HG02970 (cell line): Measurements from ENCODE around the gene TNFAIP6.
"Not testable (repeated sequence)": the region's sequence is repeated elsewhere in the genome, so short reads cannot be mapped to it uniquely, and the experiment has no call there.

Experiments
- ATAC-seq: cut with Tn5 transposase; IDR thresholded peaks from one replicate; pipeline ENCODE4 v1.9.1; 2021; ENCODE audit warnings: mild to moderate bottlenecking, moderate library complexity, moderate number of reproducible peaks; ENCODE audit not compliant: unreplicated experiment, low FRiP score

The TNFAIP6 gene

DNA sequence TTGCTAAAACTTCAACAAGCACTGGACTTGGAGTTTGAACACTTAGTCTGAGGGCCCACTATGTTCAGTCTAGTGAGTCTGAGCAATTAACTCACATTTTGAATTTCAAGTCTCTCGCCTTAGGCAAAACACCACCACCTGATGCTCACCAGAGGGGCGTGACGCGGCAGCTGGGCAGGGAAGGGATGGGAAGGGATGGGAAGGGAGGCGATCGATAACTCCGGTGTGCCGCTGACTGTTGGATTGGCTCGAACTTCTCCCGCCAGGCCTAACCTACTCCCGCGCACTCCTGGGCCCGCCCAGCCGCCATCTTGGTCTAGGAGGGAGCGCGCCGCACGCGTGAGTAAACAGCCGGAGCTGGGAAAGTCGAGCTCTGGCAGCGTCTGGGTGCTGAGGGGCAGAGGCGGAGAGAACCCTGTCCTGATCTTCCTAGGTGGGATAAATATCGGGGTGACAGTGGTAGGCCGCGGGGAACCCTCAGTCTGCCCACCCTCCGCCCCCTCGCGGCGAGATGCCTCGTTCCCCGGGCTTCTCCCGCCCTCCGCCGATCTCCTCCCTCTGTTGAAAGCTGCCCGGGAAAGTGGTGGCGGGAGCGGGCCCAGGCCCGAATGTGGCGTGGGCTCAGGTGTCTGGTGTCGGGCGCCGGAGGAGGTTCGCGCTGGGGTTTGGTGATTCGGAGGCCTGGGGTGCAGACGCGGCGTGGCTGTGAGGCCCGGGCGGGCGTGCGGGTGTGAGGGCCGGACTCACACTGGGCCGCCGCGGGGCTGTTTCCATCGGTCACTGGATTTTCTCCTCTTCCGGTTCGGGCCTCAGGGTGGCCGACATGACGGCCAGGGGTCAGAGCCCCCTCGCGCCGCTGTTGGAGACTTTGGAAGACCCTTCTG lies 52.5 kb downstream of the TNFAIP6 start, which contains the start of gene RIF1:
Gene RIF1, plus strand, starts transcription at position 302 of the 884 bp plus-strand sequence. Its CDS starts 522 bp downstream, at position 824.
- peak; percentile 92 for ATAC-seq

DNA sequence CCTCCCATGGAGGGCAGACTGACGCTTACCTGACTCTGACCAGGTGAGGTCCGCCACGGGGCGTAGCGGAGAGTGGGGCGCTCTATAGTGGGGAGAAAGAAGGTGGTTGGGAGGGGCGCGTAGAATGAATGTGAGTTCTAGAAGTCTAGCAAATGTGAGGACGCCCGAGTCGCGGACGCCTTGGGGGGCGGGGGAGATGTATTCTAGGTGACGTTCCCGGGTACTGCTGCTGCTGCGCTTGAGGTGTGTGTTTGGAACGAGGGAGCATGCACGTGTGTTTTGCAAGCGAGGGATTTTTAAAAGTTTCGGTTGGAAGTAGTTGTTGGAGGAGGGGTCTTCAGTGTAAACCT lies 53.1 kb downstream of the TNFAIP6 start:
- peak; percentile 30 for ATAC-seq

DNA sequence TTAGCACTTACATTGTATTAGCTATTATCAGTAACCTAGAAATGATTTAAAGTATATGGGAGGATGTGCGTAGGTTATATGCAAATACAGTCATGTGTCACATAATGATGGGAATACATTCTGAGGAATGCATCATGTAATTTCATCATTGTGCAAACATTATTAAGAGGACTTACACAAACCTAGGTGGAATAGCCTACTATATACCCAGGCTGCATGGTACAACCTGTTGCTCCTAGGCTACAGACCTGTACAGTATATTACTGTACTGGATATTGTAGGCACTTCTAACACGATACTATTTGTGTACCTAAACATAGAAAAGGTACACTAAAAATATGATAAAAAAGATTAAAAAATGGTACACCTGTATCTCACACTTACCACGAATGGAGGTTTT lies 60.3 kb downstream of the TNFAIP6 start:
- ATAC-seq: no peak

DNA sequence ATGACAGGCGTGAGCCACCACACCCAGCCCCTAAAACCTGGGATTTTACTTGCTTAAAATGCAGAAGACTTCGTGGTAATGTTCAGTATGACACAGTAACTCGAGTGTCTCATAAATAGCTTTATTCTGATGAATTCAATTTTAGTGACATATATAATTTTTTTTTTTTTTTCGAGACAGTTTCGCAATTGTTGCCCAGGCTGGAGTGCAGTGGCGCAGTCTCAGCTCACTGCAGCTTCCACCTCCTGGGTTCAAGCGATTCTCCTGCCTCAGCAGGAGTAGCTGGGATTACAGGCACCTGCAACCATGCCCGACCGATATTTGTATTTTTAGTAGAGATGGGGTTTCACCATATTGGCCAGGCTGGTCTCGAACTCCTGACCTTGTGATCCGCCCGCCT lies 64.3 kb downstream of the TNFAIP6 start:
- not testable (repeated sequence) for ATAC-seq

DNA sequence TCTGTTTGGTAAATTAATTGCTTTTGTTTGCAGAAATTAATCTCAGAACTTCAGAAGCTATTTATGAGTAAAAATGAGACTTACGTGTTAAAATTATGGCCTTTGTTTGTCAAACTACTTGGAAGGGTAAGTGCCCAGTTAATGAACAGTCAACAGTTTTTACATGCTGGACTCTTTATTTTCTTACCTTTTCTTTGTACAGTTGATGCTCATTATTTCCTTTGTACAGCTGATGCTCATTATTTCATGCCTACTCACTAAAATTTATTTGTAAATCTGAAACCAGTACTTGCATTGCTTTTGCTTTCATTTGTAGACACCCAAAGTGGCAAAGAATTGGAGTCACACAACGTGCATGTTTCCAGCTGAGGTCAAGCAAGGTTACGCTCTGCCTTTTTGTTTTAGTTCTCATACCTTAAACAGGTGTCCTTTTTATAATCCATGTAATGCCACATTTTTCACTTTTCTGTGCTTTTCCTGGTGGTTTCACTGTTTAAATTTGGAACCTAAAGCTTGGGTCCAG lies 65.6 kb downstream of the TNFAIP6 start:
- ATAC-seq: no peak

DNA sequence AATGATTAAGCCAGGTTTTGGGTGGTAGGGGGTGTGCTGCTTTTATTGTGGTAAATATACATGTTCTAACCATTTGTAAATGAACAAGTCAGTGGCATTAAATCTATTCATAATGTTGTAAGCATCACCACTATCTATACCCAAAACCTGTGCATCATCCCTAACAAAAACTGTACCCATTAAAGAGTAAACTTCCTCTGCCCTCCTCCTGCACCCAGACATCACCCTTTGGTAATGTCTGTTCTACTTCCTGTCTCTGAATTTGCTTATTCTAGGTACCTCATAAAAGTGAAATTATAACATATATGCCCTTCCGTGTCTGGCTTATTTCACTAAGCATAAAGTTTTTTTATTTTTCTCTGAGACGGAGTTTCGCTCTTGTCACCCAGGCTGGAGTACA lies 66.4 kb downstream of the TNFAIP6 start:
- no peak for ATAC-seq
